Measurements from ENCODE around the gene APOA1.

APOA1 gene

GRCh38 chr11:116842117-116842516 lies 4.7 kb upstream of the APOA1 start:
- TF ChIP-seq REST (IDR thresholded peaks at IDR 0.05; ENCODE audit: insufficient read depth in 1 of 2, low read depth in 2 of 2, low read length in 2 of 2) (no peak), POLR2AphosphoS5 (IDR thresholded peaks at IDR 0.05; ENCODE audit: low read depth, low read length) (no peak), FOXP2 (optimal IDR thresholded peaks at IDR 0.05; ENCODE audit: borderline replicate concordance, extremely low read depth, extremely low read length, insufficient read depth) (no peak), SIN3A (IDR thresholded peaks at IDR 0.05; ENCODE audit: borderline replicate concordance, insufficient read depth, low read length) (no peak), TAF1 (IDR thresholded peaks at IDR 0.05; ENCODE audit: borderline replicate concordance, insufficient read depth, low read length) (no peak)

GRCh38 chr11:116840746-116841296 lies 3.4 kb upstream of the APOA1 start:
- no peak for TF ChIP-seq REST (IDR thresholded peaks at IDR 0.05; ENCODE audit: insufficient read depth in 1 of 2, low read depth in 2 of 2, low read length in 2 of 2)
- no peak for TF ChIP-seq FOXP2 (optimal IDR thresholded peaks at IDR 0.05; ENCODE audit: borderline replicate concordance, extremely low read depth, extremely low read length, insufficient read depth)
- TF ChIP-seq SIN3A (IDR thresholded peaks at IDR 0.05; ENCODE audit: borderline replicate concordance, insufficient read depth, low read length), result no peak
- TF ChIP-seq POLR2AphosphoS5 (IDR thresholded peaks at IDR 0.05; ENCODE audit: low read depth, low read length), result no peak
- TF ChIP-seq TAF1 (IDR thresholded peaks at IDR 0.05; ENCODE audit: borderline replicate concordance, insufficient read depth, low read length), result no peak

- TF ChIP-seq REST (IDR thresholded peaks at IDR 0.05; ENCODE audit: insufficient read depth in 1 of 2, low read depth in 2 of 2, low read length in 2 of 2), result no peak
- no peak for TF ChIP-seq TAF1 (IDR thresholded peaks at IDR 0.05; ENCODE audit: borderline replicate concordance, insufficient read depth, low read length)
- TF ChIP-seq SIN3A (IDR thresholded peaks at IDR 0.05; ENCODE audit: borderline replicate concordance, insufficient read depth, low read length), result no peak
- no peak for TF ChIP-seq POLR2AphosphoS5 (IDR thresholded peaks at IDR 0.05; ENCODE audit: low read depth, low read length)
- TF ChIP-seq FOXP2 (optimal IDR thresholded peaks at IDR 0.05; ENCODE audit: borderline replicate concordance, extremely low read depth, extremely low read length, insufficient read depth), result no peak
These were observed 2.9 kb upstream of the APOA1 start for GRCh38 chr11:116840224-116840745.

- TF ChIP-seq FOXP2 (optimal IDR thresholded peaks at IDR 0.05; ENCODE audit: borderline replicate concordance, extremely low read depth, extremely low read length, insufficient read depth) (no peak), TAF1 (IDR thresholded peaks at IDR 0.05; ENCODE audit: borderline replicate concordance, insufficient read depth, low read length) (no peak), REST (IDR thresholded peaks at IDR 0.05; ENCODE audit: insufficient read depth in 1 of 2, low read depth in 2 of 2, low read length in 2 of 2) (no peak), POLR2AphosphoS5 (IDR thresholded peaks at IDR 0.05; ENCODE audit: low read depth, low read length) (no peak), SIN3A (IDR thresholded peaks at IDR 0.05; ENCODE audit: borderline replicate concordance, insufficient read depth, low read length) (no peak)
These were observed 1.1 kb upstream of the APOA1 start for GRCh38 chr11:116838321-116839084.

Measured in PFSK-1 (cell line).